ENCODE results near the gene C1RL.
A peak's percentile ranks its signal among the peaks of the same experiment; 100 is the strongest.
"Not testable (repeated sequence)": the region's sequence is repeated elsewhere in the genome, so short reads cannot be mapped to it uniquely, and the experiment has no call there.

Gene C1RL

DNA sequence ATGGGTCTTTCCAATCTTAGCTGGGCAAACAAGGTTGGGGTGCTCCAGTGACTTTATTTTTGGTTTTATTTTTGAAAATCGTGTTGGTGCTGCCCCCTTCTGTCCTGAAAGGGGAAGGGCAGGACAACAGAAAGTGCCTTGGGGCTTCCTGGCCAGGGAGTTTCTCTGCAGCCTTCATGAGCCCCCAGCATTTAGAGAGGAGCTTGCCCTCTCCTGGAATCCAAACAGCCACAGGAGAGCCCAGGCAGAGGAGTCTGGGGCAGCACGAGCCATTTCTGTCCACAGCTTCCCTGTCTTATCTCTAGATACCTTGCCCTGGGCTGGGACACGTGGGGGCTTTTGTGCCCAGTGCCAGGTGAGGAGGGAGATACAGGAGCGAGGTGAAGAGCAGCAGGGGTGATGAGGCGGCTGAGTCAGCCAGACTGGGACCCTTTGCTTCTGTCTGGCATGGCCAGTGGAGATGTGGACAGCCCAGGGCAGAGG is 4.4 kb upstream of the C1RL start:
- DNase-seq: peak in 1 of 4 experiments; percentile 15

DNA sequence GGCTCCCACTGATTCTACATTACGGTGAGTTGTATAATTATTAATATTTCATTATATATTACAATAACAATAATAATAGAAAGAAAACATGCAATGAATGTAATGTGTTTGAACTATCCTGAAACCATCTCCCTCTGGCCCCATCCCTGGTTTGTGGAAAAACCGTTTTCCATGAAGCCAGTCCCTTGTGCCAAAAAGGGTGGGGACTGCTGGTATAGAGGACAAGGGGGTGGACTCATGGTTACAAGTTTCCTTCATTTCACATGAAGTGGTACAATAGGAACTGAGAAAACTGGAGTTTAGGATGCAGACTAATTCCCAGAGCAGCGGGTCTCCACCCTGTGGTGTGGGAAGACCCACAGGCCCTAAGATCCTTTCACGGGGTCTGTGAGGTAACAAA is 3.0 kb upstream of the C1RL start:
- DNase-seq: no peak

DNA sequence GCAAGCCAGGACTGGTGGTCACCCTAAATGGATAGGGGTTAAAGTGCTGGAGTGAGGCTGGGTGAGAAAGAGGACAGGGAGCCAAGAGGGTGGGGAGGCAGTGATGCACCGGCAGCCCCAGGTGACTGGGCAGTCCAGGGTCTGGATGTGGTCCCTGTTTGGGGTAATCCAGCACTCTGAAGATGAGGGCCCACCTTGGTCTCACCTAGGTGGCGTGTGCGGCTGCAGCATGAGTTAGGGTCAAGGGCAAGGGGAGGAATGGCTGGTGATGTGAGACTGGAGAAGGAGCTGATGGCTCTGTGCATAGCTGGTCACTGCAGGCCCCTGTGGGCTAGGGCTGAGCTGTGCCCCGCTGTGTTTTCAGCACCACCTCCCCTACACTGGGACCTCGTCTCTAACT is 1.6 kb upstream of the C1RL start:
- DNase-seq: no peak

DNA sequence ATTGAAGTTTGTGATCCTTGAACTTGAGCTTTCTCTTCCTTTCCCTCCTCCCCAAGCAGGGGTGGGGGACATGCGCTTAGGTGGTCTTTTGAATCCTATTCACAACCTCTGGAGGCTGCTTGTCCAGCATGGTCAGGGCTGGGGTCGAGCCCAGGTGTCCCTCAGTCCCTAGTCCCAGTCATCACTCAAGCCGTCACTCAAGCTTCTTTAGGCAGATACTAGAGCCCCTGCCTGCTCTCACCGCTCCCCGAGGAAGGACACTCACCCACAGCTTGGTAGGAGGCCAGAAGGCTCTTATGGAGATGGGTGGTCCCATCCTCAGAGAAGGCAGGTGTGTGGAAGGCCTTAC is 532 bp upstream of the C1RL start:
- no peak for DNase-seq

DNA sequence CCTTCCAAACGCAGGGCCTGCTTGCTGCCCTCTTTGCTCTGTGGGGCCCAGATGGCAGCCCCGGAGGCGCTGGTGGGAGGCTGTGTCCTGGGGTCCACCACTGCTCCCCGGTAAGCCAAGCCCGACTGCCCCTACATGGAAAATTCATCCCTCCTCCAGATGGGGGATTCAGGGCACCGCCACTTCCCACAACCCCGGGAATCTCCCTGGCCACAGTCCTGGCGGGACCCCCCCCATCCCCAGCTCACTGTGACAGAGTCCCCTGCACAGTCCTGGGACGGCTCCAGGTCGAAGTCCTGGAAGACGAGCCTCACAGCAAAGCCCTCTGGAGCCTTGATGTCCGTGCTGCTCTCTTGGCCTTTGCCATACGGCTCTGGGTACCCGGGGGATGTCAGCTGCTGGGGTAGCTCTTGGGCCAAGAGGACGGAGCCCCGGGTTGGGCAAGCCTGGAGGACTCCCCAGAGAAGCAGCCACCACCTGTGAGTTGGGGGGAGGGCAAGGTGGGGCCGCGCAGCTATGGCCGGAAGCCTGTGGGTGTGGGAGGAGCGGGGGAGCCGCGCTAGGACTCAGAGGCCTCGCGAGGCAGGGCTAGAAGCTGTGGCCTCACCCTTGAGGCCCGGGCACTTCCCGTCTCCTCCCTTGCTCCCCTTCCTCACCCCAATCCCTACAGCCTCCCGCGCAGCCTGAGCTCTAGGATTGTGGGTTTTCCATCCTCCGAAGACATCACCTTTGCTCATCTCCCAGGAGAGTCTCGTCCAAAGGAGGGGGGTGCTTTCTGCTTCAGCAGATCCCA is 815 bp downstream of the C1RL start:
- DNase-seq: peak in 2 of 4 experiments; percentile 54 to 63

DNA sequence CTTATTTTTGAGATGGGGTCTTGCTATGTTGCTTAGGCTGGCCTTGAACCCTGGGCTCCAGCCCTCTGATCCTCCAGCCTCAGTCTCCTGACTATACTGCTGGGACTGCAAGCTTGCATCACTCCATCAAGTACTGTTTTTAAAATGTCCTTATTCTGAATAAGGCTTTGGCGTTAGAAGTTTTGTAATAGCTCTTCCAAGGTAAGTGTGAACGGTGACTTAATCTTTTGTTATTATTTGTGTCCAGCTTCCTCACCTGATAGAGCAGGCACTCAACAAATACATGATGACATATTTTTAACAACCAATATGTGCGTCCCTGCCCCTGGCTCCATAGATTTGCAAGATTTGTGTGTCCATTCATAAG is 1.4 kb downstream of the C1RL start:
- no peak for DNase-seq

DNA sequence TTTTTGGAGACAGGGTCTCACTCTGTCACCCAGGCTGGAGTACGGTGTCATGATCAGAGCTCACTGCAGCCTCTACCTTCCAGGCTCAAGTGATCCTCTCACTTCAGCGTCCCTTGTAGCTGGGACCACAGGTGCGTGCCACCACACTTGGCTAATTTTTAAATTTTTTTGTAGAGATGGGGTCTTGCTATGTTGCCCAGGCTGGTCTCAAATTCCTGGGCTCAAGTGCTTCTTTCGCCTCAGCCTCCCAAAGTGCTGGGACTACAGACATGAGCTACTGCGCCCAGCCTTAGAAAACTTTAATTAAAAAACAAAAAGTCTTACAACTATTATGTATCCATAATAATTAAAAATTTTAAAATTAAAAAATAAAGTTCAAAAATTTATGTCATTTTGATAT is 1.8 kb downstream of the C1RL start:
- not testable (repeated sequence) for DNase-seq

DNA sequence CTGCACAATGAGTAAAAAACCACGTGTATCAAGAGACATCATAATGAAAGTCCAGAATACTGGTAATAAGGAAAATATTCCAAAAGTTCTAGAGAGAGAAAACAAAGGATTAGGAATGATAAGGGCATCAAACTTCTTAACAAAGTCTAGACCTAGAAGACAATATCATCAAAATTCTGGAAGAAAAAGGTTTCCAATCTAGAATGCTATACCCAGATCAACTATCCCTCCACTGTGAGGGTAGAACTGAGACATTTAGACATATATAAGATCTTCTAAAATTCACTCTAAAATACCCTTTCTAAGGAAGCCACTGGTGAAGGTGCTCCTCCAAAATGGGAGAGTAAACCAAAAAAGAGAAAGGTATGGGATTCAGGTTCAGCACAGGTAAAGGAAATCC is 2.9 kb downstream of the C1RL start:
- DNase-seq: no peak

DNA sequence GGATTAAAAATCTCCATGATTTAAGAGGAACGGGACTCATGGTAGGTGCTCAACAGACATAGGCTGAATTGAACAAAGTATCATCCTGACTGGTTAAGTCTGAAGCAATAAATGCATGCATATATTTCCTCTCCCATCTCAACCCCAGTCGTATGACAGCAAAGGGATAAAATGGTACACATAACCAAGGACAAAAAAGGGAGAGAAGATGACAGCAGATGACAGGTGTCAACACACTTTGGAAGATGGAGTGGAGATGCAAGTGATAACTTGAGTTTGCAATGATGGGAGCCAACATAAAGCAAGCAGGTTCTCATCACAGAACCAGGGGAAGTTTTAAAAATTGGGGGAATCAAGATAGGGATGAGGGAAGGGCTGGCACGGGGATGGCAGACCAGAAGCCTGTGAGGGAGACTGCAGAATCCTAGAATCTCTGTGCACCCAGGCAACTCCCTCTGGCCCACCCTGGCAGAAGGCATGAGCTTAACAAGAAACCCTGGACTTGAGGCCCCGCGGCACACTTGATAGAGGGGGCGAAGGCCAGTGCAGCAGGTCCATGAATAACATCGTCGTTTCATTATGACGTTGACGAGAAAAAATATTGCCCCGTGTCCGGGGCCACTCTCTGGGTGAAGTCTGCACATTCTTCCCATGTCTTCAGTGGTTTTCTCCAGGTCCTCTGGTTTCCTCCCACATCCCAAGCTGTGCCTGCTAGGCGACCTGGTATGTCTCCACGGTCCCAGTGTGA is 5.0 kb downstream of the C1RL start:
- DNase-seq: no peak

DNA sequence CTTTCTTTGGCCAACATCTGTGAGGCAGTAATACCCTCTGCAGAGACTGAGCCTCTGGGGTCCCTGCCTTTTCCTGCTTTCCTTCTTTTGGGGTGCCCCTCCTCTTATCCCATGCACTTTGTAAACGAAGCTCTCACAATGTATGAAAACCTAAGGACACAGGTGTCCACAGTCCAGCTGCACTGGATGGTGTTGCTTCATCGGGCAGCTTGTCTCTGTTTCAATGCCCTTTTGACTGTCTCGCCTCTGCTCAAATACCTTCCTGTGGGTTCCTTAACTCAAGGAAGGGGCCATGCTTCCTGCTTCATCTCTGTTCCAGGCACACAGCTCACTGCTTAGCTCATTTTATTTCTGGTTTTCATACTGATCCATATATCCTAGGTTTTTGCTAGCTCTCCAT is 6.4 kb downstream of the C1RL start:
- no peak for DNase-seq

DNA sequence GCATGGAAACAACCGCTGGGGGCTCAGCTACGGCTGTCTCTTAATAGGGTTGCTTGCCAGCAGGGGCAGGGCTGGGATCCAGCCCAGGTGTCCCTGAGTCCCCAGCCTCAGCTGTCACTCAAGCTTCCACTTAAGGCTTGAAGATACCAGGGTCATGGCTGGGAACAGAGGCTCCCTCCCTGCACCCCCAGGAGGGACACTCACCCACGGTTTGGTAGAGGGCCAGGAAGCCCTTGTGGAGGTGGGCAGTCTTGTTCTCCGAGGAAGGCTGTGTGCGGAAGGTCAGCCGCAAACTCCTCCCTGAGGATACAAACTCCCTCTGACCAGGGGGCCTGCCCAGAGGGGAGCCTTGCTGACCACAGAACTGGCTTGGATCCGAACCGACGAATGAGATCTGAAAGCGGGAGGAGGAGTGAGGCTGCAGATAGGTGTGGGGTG is 7.3 kb downstream of the C1RL start:
- no peak for DNase-seq

DNA sequence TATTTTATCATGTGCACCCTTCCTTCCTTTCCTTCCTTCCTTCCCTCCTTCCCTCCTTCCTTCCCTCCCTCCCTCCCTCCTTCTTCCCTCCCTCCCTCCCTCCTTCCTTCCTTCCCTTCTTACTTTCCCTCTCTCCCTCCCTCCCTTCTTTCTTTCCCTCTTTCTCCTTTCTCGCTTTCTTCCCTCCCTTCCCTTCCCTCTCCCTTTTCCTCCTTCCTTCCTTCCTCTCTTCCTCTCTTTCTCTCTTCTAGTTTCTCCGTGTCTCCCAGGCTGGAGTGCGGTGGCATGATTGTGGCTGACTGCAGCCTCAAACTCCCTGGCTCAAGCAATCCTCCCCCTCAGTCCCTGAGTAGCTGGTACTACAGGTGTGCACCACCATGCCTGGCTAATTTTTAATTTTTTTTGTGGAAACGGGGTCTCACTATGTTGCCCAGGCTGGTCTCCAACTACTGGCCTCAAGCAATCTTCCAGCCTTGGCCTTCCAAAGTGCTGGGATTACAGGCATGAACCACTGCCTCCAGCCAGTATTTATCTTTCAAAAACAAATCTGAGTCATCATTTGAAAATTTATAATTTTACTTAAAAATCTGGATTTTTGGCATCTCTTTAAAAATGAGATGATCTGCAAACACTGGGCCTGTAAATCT is 7.8 kb downstream of the C1RL start:
- no peak for DNase-seq

DNA sequence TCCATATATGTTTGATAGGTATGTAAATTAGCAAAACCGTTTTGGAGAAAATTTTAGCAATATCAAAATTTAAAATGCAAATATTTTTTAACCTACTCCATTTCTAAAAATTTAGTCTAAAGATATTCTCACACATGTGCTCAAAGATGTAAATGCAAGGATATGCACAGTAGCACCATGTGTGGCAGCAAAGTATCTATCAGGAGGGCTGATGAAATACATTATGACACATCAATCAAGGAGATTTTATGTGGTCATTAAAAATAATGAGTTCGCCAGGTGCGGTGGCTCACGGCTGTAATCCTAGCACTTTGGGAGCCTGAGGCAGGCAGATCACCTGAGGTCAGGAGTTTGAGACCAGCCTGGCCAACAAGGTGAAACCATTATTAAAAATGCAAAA is 8.8 kb downstream of the C1RL start:
- no peak for DNase-seq

DNA sequence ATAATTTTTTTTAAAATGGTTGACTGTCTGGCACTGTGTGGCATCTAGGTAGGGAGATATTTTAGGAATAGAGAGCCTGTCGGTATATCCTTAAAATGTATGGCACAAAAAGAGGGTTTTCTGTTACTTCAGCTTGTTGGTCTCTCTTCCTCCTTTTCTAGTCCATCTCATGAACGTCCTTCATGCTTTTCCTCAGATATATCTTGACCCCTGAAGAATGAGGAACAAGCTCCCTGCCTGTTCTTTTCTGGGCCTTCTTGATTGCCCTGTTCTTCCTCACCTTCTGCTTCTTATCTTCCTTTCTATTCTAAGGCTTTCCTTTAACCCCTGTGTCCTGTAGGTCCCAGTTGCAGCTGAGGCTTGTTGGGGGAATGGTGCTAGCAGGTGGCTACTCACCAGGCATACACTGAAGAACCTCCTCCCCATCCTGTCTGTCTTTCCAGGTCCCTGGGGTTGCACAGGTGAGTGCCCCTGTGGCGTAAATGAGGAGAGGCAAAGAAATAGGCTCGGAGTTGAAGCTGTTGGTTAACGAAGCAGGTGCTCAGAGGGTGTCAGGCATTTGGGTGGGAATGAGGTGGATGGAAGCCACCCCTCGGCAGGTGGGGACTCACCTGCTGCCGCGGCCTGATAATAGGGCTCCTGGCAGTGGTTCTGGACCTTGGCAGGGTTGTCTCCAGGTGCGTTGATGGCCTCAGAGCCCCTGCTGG is 9.6 kb downstream of the C1RL start:
- DNase-seq: no peak

DNA sequence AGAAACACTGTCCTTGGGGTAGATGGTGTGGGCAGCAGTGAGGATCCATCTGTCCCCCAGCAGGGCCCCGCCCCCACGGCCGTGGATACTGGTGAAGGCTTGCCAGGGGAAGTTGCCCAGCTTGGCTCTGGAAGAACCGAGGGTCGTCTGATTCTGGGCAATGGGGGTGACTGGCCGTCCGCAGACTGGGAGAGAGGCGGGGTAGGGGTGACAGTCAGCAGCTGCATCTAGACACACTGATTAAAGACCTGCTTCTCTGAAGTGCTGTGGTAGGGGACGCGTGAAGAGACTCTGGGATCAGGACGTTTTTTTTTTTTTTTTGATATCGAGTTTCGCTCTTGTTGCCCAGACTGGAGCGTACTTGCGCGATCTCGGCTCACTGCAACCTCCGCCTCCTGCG is 12.0 kb downstream of the C1RL start:
- no peak for DNase-seq

DNA sequence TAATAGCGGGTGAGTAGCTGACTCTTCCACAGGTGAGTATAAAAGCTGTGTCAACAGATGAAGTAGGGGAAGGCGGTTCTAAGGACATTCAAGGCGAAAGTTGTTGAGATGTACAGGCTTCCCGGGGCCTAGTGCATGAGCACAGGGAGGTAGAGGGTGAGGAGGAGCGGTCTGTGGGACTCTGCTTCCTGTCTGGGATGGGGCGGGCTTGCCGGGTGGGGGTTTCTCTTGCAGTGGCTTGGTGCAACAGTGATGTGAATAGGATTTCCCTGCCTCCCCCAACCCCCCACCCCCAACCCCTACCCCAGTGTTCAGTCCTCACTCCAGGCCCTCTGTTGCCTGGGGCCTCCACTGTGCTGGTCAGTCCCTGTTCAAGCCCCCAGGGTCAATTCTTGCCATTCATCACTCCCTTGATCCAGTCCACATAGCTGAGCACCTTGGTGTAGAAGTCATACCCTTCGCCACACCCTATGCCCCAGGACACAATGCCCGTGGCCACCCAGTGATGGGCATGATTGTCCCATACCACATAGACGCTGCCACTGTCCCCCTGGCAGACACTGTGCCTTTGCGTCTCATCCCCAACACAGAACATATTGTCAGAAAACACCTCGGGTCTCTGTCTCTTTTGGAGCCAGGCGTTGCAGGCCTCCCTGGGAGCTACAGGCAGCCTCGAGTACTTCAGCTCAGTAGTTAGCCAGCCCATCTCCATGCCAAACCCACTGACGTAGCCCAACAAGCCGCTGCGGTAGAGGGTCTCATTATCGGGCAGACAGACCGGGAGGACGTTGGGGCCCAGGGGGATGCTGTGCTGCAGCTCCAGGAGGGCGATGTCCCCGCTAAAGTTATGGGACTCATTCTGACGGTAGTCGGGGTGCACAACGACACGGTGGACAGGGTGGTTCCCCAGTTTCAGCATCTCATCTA is 12.7 kb downstream of the C1RL start:
- DNase-seq: no peak

DNA sequence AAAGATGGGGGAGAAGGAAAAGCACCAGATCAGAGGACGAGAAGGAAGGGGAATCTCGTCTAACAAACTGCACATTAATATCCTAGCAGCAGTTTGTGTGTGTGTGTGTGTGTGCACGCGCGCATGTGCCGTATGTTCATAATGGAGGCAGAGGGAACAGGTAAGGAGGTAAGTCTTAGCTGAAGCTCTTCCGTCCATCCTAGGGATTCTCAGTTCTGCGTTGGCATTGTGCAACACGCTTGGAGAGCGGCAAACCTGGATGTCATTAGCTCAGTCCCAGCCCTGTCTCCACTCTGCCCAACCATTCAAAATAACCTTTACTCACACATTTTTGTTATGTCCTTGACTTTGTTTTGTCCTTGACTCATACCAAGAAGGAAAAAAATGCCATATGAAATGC is 15.1 kb downstream of the C1RL start:
- DNase-seq: no peak

DNA sequence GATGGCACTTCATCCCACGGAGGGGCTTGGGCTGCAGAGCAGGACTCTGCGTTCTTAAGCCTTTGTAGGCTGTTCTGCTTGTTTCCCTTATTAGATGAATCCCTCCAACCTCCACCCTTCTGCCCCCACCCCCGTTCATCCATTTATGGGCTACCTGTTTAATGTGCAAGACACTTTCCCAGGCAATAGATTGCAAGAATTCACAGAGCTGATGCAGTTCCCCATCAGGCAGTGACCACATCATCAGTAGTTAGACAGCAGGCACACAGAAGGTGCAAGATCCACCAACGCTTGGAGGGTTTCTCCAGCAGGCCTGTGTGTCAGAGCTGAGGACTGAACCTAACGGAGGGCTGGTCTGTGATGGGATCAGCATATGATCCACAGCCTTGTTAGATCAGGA is 15.5 kb downstream of the C1RL start:
- DNase-seq: no peak

DNA sequence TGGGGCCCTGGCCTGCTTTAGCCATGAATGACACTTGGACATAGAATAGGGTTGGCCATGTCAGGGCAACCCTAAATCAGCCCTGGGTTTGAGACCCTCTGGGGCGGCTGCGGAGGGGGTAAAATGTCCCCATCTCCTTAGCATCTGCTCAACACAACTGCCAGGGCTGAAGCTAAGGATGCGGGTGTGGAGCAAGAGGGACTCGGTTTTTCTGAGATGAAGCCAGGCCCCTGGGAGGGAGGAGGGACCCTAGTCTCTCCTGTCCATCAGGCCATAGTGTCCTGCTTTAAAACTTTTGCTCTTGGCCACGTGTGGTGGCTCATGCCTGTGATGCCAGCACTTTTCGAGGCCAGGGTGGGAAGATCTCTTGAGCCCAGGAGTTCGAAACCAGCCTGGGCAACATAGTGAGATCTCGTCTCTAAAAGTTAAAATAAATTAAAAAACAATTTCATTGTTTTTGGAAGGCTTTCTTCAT is 16.0 kb downstream of the C1RL start:
- DNase-seq: no peak

DNA sequence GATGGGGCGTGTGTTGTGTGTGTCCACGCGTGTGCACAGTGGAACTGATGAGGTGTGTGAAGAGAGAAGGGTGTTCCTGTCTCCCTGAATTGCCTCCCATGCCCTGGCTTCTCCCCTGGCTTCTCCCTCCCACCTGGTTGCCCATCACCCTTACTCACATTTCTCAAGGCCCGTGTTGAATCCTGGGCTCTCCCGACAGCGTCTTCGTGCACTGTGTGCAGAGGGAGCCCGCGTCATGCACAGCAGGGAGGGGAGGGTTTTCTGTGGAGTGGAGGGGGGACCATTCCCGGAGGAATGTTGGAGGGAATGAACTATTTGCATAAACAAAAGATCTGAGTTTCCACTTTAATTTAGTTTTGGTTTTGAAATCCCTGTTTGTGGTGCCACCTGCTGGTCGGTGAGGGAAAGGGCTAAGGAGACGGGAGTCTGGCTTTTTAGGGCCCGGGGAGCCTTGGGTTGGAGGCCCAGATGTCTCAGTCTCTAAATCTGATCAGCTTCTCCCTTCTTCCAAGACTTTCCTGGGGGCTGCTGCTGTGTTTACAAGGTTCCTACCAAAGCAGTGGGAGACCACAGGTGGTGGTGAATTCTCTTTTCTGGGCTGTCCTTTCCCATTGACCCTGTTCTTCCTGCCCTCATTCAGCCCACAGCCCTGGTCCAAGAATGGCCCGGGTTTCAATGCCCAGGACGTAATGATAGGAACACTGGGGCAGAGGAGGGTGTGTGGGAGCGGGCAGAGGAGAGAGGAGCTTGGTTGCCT is 16.6 kb downstream of the C1RL start, which contains the start of gene C1R:
Gene C1R (minus strand): TSS at position 217 of the 757 bp plus-strand sequence. CDS start 57 bp downstream, at position 160.
- peak; percentile 33 to 64 (median 39) for DNase-seq

DNA sequence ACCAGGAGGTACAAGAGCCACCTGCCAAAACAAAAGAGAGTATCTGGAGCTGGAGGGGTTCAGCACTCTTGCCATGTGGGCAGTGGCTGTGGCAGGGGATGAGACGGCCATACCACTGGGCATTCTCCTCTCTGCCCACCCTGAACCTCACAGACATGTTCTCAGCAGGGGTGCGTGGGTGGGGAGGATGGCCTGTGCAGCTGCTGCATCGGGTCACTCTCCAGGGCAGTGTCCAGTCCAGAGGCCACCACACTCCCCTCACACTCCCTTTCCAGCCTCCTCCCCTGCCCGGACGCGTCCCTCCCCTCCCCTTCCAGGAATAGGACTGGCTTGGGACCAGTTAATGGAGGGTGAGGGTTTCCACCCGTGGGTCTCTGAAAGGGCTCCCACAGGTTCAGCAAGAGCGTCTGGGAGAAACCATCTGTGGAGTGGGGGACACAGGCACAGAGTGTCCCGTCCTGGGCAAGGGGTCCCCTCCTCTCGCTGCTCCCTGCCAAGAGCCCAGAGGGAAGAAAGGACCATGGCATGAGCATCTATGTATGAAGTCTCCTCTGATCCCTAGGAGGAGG is 17.3 kb downstream of the C1RL start:
- no peak for DNase-seq
